ENCODE data around the gene SARS1.

DNA sequence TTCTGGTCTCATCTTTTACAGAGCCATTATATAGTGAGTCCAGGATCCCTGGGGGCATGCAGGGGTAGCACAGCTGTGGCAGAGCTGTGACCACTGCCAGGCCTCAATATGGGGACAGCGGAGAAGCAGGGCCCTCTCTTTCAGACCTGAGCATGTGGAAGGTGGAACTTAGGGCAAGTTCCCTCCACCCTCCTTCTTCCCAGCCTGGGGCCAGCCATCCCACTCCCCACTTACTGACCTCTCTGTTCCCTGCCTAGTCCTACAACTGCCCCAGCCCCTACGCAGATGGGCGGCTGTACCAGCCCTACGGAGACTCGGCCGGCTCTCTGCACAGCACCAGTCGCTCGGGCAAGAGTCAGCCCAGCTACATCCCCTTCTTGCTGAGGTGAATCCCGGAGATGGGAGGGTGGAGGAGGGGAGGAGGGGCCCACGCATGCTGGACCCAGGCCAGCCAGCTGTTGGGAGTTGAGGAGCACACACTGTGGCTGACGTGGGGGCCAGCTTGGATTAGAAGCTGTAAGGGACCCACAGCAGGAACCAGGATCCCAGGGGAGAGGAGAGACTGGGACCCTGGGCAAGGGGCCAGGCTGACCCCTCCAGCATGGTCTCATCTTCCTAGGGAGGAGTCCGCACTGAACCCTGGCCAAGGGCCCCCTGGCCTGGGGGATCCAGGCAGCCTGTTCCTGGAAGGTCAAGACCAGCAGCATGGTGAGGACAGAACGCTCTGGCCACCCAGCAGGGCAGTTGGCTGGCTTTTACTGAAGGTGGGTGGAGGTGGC is 58.5 kb downstream of the SARS1 start:
- TF ChIP-seq EZH2 (IDR thresholded peaks at IDR 0.05) (no peak), POLR2AphosphoS5 (IDR thresholded peaks at IDR 0.05; ENCODE audit: borderline replicate concordance, low read depth, low read length) (no peak)
